HEK293T (cell line): ENCODE results near the gene CLASRP.

Experiments
- CTCF ChIA-PET: fragments of 350-600 bp; formaldehyde crosslinking; extraction: SDS; loops from one replicate; lab custom pipeline; 2021; ENCODE audit warnings: antibody characterized with exemption, inconsistent platforms; lab: Yijun Ruan, JAX
- POLR2A ChIA-PET: fragments of 350-600 bp; formaldehyde crosslinking; extraction: SDS; loops from one replicate; lab custom pipeline; 2020; ENCODE audit warnings: antibody characterized with exemption, inconsistent platforms; lab: Yijun Ruan, JAX
- DNase-seq: peaks from one replicate; pipeline ENCODE4 v3.0.0; 2012; ENCODE audit warnings: mixed read lengths; ENCODE audit errors: extremely low spot score
- ARNT ChIP-seq: fragments of 450-650 bp; IDR thresholded peaks from 2 replicates; pipeline ENCODE4 v1.6.1; 2017; ENCODE audit warnings: mild to moderate bottlenecking
- BHLHE40 ChIP-seq: fragments of 450-650 bp; IDR thresholded peaks from 2 replicates; pipeline ENCODE4 v1.6.1; 2016; ENCODE audit warnings: mild to moderate bottlenecking, moderate library complexity, borderline replicate concordance
- CTBP1 ChIP-seq: fragments of 450-650 bp; IDR thresholded peaks from 2 replicates; pipeline ENCODE4 v1.6.1; 2016; ENCODE audit warnings: borderline replicate concordance
- ELF4 ChIP-seq: fragments of 450-650 bp; IDR thresholded peaks from 2 replicates; pipeline ENCODE4 v1.6.1; 2017; ENCODE audit warnings: antibody characterized with exemption
- FOXA1 ChIP-seq: fragments of 450-650 bp; IDR thresholded peaks from 2 replicates; pipeline ENCODE4 v1.6.1; 2016; ENCODE audit warnings: mild to moderate bottlenecking
- FOXK2 ChIP-seq: fragments of 450-650 bp; IDR thresholded peaks from 2 replicates; pipeline ENCODE4 v1.6.1; 2016; ENCODE audit warnings: mild to moderate bottlenecking
- FOXM1 ChIP-seq: fragments of 450-650 bp; IDR thresholded peaks from 2 replicates; pipeline ENCODE4 v1.6.1; 2017; ENCODE audit warnings: mild to moderate bottlenecking, borderline replicate concordance
- HDGF ChIP-seq: fragments of 450-650 bp; IDR thresholded peaks from 2 replicates; pipeline ENCODE4 v1.6.1; 2017; ENCODE audit warnings: antibody characterized with exemption, borderline replicate concordance
- L3MBTL2 ChIP-seq: fragments of 450-650 bp; conservative IDR thresholded peaks from 2 replicates; pipeline ENCODE4 v1.6.1; 2016; ENCODE audit warnings: mild to moderate bottlenecking
- LEF1 ChIP-seq: fragments of 450-650 bp; IDR thresholded peaks from 2 replicates; pipeline ENCODE4 v1.6.1; 2017; ENCODE audit warnings: mild to moderate bottlenecking, borderline replicate concordance
- NFRKB ChIP-seq: fragments of 450-650 bp; IDR thresholded peaks from 2 replicates; pipeline ENCODE4 v1.6.1; 2016; ENCODE audit warnings: mild to moderate bottlenecking, moderate library complexity
- SP1 ChIP-seq: fragments of 450-650 bp; IDR thresholded peaks from 2 replicates; pipeline ENCODE4 v1.6.1; 2017
- SUZ12 ChIP-seq: fragments of 450-650 bp; IDR thresholded peaks from 2 replicates; pipeline ENCODE4 v1.6.1; 2016; ENCODE audit warnings: mild to moderate bottlenecking
- TARDBP ChIP-seq: fragments of 450-650 bp; IDR thresholded peaks from 2 replicates; pipeline ENCODE4 v1.6.1; 2016
- ZNF384 ChIP-seq: fragments of 450-650 bp; IDR thresholded peaks from 2 replicates; pipeline ENCODE4 v1.6.1; 2016
- TF ChIP-seq, protein P1 (sequence below): fragments of 450-650 bp; IDR thresholded peaks from 2 replicates; pipeline ENCODE4 v1.6.1; 2016

CLASRP gene

GRCh38 chr19:45050036-45050435 lies 11.2 kb downstream of the CLASRP start:
- CTCF ChIA-PET, result interaction anchor here (1.4 kb wide), 1 partner anchor 9 kb away, joined by 8 read pairs; no protein-coding TSS in a partner anchor
- TF ChIP-seq FOXM1 (no peak), TARDBP (no peak), CTBP1 (no peak), NFRKB (no peak), LEF1 (no peak), SP1 (no peak), FOXA1 (no peak), HDGF (no peak), BHLHE40 (no peak), FOXK2 (no peak)
- TF ChIP-seq, protein P1, sequence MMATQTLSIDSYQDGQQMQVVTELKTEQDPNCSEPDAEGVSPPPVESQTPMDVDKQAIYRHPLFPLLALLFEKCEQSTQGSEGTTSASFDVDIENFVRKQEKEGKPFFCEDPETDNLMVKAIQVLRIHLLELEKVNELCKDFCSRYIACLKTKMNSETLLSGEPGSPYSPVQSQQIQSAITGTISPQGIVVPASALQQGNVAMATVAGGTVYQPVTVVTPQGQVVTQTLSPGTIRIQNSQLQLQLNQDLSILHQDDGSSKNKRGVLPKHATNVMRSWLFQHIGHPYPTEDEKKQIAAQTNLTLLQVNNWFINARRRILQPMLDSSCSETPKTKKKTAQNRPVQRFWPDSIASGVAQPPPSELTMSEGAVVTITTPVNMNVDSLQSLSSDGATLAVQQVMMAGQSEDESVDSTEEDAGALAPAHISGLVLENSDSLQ, result no peak
- DNase-seq, result no peak
- POLR2A ChIA-PET, result interaction anchor here (0.9 to 1.6 kb wide), 3 partner anchors 9 to 42 kb away, joined by 3 to 11 read pairs (median 4); partner anchors contain the start of gene CLASRP

DNA sequence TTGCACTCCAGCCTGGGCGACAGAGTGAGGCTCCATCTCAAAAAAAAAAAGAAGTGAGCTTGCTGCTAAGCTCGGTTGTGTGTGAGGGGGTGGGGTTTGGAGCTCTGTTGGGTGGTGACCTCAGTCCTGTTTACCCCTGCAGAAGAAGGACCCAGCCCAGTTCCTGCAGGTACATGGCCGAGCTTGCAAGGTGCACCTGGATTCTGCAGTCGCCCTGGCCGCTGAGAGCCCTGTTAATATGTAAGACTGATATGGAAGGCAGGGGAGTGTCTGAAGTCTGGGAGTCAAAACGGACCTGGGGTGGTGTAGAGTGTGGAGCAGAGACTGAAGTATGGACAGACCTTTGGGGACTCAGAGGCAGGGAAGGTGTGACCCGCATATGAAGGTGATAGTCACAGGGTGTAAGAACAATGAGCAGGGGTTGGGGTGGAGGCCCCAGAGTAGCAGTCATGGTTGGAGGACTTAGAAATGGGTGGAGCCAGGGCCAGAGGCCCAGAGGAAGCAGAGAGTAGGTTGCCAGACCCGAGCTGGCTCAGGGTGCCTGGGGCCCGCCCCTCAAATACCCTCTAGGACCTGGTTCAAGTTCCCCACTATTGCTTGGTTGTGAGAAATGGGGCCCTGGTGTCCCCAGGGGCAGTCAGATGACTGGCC lies 13.2 kb downstream of the CLASRP start:
- ChIA-PET CTCF (no interaction called here), POLR2A (interaction anchor here (1.4 kb wide), 1 partner anchor 13 kb away, joined by 9 read pairs; the partner anchor contains the start of gene CLASRP)
- DNase-seq, result no peak
- TF ChIP-seq BHLHE40 (no peak), HDGF (no peak), FOXK2 (no peak), CTBP1 (no peak), ELF4 (no peak), FOXA1 (no peak)

- ChIA-PET POLR2A (interaction anchor here (1.8 kb wide), 1 partner anchor 18 kb away, joined by 11 read pairs; the partner anchor contains the start of gene CLASRP), CTCF (no interaction called here)
- no peak for DNase-seq
Measured at GRCh38 chr19:45056831-45057230, 18.0 kb downstream of the CLASRP start.

GRCh38 chr19:45057444-45057843 lies 18.6 kb downstream of the CLASRP start:
- DNase-seq, result no peak
- ChIA-PET POLR2A (interaction anchor here (1.8 kb wide), 1 partner anchor 18 kb away, joined by 11 read pairs; the partner anchor contains the start of gene CLASRP), CTCF (interaction anchor here (0.6 kb wide), 1 partner anchor 684 kb away, joined by 3 read pairs; no protein-coding TSS in a partner anchor)
- TF ChIP-seq FOXA1 (no peak), L3MBTL2 (no peak), ELF4 (no peak), ARNT (no peak)
- TF ChIP-seq, protein P1, result no peak

More at GRCh38 chr19:45056831-45057230, 18.0 kb downstream of the CLASRP start:
- TF ChIP-seq, protein P1, result no peak
- no peak for TF ChIP-seq FOXA1
- TF ChIP-seq LEF1, result no peak
- no peak for TF ChIP-seq L3MBTL2
- no peak for TF ChIP-seq BHLHE40
- no peak for TF ChIP-seq SUZ12
- no peak for TF ChIP-seq ZNF384
- TF ChIP-seq TARDBP, result no peak
- no peak for TF ChIP-seq HDGF

- ChIA-PET CTCF (interaction anchor here (0.5 to 2.0 kb wide), 7 partner anchors 10 to 59 kb away, joined by 3 to 8 read pairs (median 5); no protein-coding TSS in a partner anchor), POLR2A (interaction anchor here (1.1 to 1.4 kb wide), 2 partner anchors 9 to 20 kb away, joined by 3 to 9 read pairs; partner anchors contain the start of gene CLASRP)
- TF ChIP-seq CTBP1, result no peak
- TF ChIP-seq L3MBTL2, result no peak
- no peak for TF ChIP-seq ARNT
- no peak for TF ChIP-seq FOXM1
- TF ChIP-seq LEF1, result no peak
- no peak for TF ChIP-seq FOXK2
- TF ChIP-seq FOXA1, result no peak
- TF ChIP-seq NFRKB, result no peak
- no peak for TF ChIP-seq HDGF
- TF ChIP-seq ZNF384, result no peak
- TF ChIP-seq, protein P1, result no peak
- TF ChIP-seq SP1, result no peak
- no peak for TF ChIP-seq BHLHE40
- TF ChIP-seq SUZ12, result no peak
- no peak for TF ChIP-seq TARDBP
- no peak for TF ChIP-seq ELF4
- no peak for DNase-seq
Measured at GRCh38 chr19:45058622-45059159, 19.8 kb downstream of the CLASRP start.
